Stimulated activated CD4-positive, alpha-beta T cell treated with anti-CD3 and anti-CD28 coated beads, Interleukin-15, amount 100 ng/mL, for 24 hours (primary cell): Measurements from ENCODE around the gene SYTL4.

Experiments
- DNase-seq: peaks from one replicate; pipeline ENCODE4 v3.0.0-alpha.2; 2020

Gene SYTL4

DNA sequence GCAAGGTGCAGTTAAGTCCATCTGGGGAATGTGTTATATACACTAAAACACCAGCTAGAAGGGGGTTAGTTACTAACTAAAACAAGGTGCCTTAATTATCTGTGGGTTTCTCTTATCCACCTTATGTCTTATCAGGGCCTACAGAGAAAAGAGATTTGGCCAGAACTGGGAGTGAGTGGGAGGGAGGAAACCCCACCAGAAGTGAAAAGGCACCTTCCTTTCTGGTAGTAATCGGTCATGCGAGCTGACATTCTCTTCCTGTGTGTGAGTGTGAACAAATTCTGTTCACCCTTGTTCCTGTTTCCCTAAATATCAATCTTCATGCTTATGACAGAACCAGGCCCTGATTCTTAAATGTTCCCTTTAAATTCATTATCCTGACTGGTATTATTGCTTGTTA is 44.4 kb downstream of the SYTL4 start:
- peak; percentile 7 for DNase-seq

- DNase-seq: peak; percentile 41
These were observed 44.8 kb downstream of the SYTL4 start for GRCh38 chrX:100687128-100687527.

GRCh38 chrX:100685997-100686305 is 46.0 kb downstream of the SYTL4 start:
- no peak for DNase-seq

GRCh38 chrX:100685284-100685996 is 46.5 kb downstream of the SYTL4 start:
- peak; percentile 69 for DNase-seq

DNA sequence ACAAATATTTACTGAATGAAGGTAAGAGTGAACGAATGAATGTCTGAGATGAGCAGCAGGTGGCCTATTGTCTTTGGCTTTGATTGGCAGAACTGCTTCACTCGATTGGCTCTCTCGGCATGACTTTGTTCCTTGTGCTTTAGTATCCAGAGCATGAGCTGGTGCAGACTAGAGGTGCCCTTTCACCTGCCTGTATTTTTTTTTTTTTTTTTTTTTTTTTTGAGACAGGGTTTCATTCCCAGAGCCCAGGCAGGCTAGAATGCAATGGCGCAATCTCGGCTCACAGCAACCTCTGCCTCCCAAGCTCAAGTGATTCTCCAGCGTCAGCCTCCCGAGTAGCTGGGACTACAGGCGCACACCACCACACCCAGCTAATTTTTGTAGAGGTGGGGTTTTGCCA is 49.0 kb downstream of the SYTL4 start:
- no peak for DNase-seq

DNA sequence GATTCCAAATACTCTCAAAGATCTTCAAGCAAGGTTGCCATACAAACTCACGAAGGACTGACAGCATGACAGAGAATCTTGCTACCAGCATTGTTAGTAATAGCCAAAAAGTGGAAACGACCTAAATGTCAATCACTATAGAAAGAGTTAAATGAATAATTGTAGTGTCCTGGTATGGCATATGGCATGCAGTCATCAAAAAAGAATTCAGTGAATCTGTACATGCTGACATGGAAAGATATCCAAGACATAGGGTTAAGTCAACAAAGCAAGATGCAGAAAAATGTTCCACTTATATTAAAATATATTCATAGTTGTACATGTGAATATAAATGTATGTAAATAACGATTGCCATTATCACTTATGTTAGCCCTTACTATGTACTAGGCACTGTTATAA is 50.3 kb downstream of the SYTL4 start:
- no peak for DNase-seq

DNA sequence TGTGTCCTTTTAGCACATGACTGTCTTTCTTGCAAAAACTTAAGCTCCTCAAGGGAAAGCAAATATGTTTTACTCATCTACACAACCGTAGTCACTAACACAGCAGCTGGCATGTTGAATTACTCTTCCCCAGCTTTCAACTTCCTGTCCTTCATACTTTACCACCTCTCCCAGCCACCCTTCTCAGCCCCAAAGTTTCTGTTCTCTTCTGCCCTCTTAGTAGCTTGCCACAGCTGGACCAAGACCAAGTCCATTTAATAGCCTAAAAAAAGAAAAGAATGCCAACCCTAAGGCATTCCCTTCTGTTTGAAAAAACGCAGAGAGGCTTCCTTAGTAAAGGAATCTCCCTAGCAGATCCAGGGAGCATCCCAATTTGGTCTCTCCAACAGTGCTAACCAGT is 51.2 kb downstream of the SYTL4 start:
- no peak for DNase-seq

GRCh38 chrX:100677611-100678181 is 54.2 kb downstream of the SYTL4 start:
- DNase-seq: no peak

- no peak for DNase-seq
These were observed 57.2 kb downstream of the SYTL4 start for GRCh38 chrX:100674705-100675104.

GRCh38 chrX:100673397-100673953 is 58.4 kb downstream of the SYTL4 start:
- no peak for DNase-seq

- no peak for DNase-seq
These were observed 59.0 kb downstream of the SYTL4 start for GRCh38 chrX:100672966-100673365.

- no peak for DNase-seq
These were observed 68.3 kb downstream of the SYTL4 start for GRCh38 chrX:100663642-100664041.

DNA sequence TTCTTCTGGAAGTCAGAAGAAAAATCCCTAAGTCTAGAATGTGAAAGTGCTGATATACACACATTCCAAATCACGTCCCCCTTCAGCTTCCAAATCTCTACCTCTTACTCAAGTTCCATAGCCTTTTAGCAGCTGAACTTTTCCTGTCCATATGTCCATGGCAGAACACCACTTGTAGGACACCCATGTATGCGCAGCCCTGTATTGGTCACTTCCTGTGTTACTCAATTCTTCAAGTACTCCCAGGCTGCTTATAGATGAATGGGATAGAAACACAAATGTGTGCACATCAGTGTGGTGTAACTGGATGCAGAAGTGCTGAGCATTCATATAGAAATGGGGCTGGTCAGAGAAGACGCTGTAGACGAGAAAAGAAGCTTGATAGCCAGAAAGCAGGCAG is 69.1 kb downstream of the SYTL4 start:
- no peak for DNase-seq

GRCh38 chrX:100662170-100662569 is 69.8 kb downstream of the SYTL4 start:
- no peak for DNase-seq

DNA sequence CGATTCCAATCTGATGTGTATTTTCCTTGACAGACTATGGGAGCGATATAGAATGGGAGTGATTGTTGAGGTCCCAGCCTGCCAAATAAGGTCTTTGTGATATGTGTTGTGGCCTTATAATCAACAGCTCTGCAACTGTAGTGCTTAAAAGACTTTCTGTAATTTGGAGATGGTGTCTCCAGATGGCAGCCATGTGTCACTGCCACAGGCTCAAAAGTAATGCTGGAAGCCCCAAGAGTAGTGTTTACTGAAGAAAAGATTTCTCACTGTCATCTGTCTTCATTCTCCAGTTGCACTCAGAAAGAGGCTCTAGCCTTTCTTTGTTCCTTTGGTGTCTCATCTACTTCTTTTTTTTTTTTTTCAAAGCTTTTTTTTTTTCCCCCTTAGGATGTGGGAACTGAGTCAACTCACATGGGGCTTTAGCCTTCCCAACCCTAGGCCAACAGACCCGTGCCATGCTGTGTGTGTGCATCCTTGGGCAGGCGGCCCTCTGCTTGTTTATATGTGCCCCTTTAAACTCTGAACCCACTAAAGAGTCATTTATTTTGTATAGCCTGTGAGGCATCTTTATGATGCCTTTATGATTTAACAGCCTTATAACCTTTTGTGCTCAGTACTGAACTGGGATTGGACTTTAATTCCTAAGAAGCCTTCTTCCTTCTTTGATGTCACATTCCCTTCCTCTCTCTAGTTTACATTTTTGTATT is 72.3 kb downstream of the SYTL4 start:
- DNase-seq: no peak

DNA sequence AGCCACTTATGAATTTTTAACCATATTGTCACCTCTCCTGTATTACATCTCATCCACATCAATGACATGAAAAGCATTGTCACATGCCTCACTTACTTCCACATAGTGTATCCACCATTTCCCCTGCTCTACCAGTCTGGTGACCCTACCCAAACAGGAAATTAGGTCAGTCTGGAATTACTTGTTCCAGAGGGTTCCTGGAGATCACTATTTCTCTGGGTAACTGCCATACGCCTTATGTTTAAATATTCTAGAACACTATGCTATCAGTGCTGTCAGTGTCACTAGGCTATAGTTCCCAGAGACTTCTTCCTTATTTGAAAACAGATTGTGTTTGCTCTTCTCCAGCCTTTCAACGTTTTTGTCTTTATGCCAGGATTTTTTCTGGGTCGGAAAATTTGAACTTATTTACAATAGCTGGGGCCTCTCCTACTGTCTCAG is 73.0 kb downstream of the SYTL4 start:
- DNase-seq: no peak

- DNase-seq: no peak
These were observed 77.7 kb downstream of the SYTL4 start for GRCh38 chrX:100654261-100654660.

DNA sequence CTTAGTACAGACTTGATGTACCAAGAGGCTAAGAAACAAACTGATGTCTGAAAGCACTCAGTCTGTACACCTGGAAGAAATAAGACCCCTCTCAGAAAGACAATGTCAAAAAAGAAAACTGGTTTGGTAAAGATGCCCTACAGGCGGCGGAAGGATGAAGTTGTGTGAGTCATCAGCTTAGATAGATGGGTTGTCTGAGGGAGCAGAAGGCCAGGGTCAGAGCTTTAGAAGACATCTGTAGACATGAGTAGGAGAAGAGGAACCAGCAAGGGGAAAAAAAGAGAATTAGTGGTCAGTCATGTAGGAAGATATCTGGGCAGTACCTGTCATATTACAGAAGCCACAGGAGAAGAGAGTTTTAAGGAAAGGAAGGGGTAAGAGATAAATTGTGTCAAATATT is 79.7 kb downstream of the SYTL4 start:
- no peak for DNase-seq

DNA sequence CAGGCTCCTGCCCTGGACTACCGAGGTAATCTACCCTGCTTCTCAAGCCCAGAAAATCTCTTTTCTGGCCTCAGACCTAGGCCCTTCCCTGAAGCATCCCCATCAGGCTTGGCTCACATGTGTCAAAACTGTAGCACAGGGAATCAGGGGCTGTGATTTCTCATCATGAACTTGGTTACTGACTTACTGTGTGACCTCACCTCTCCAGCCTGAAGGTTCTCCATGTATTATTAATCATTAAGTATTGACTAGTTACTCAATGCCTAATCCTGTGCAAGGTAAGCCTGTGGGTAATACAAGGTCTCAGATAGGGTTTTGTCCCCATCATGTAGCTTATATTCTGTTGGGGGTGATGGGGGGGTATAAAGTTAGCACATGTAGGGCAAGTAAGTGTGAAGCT is 81.1 kb downstream of the SYTL4 start:
- no peak for DNase-seq

DNA sequence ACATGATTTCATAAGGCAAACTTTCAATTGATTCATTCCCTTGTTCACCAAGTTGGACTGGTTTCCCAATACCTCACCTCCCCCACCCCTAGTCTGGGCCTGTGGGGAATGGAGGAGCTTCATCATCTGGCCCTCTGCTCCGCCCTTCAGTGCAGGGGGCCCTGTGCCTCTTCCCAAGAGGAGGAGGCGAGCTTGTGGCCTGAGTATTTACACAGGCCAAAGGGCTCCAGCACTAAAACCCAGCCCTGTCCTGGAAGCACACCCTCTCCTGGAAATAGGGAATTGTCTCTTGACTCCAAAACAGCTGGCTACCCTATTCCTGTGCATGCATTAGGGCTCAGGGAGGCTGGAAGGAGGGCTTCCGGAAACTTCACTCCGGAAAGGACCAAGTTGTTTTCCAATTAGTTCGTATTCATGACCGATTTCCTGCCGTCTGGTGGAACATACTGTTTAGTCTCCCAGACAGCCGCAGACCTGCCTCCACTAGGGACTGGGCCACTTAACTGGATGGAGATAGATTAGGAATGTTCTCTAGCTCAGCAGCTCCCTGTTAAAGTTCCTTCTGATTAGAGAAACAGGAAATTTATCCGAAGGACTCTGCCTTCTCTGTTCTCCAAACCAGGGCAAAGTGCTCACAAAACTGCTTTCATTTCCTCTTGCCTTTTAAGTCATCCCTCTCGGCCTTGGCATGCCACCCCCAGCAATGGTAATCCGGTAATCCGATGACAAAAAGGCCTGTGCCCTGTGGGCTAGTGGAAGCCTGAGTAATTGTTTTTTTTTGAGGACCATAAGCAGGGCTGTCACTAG is 82.2 kb downstream of the SYTL4 start:
- no peak for DNase-seq

DNA sequence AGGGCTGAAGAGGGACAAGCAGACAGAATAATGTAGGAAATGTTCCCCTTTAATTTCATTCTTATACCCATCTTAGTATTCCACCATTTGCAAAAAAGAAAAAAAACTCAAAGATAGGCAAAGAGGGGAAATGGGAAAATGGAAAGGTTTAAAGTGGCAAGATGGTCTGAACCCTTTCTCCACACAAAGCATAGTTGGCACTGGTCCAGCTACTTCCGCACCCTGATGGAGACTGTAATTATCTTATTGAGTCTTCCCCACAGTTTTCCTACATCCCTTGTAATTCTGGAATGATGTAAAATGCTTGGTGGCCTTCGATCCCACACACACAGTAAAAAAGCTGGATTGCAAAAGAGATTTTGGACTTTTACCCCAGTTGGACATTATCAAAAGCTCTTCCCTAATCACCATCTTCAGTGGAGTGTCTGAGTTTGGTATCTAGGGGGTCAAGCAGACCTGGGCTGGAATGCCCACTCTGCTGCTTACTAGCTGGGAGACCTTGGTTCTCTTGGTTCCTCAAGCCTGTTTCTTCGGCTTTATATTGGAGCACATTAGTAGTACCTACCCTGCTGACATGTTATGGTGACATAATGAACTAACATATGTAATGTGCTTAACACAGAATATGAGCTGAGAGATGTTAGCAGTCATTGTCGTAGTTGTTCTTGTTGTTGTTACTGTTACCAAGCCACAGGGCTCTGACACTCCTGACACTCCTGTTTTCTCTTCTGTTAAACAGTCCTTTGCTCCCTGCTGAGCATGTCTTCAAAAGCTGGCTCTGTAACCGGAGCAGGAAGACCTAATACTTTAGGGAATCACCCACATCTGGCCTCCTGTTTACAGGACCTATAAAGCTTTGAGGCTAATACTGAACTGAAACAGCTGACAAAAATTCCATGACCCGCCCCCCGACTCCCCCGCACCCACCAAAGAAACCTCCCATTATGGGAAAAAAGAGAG is 83.2 kb downstream of the SYTL4 start:
- DNase-seq: no peak

DNA sequence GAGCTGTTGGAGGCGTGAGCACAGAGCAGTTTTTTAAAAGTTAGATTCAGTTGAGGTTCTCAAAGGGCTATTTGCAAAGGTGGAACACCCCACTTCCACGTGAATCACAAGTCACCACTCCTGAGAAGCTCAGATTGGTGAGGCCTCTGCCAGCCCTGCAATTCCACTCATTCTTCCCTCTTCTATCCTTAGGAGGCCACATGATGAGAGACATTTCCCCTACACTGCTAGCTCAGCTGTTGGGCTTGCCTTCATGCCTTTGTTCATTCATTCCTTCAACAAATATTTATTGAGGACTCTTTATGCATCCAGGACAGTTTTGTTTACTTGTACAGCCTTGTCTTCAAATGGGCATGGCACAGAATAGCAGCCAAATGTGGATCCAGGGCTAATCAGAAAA is 84.2 kb downstream of the SYTL4 start:
- no peak for DNase-seq
